SK-N-SH (cell line): ENCODE measurements around the gene PRKCB. TPM values are rescaled to one million over a fixed set of nuclear protein-coding genes. Genes with fewer than 3 reads are reported as not detected.

ENCODE experiments used
- CTCF ChIA-PET: fragments of 300-600, 350-600 bp; formaldehyde crosslinking; extraction: SDS; loops from one replicate; lab custom pipeline; 2021; lab: Yijun Ruan, JAX
- POLR2A ChIA-PET: fragments of 350-600 bp; sonication (Branson Sonifier 250); formaldehyde crosslinking; extraction: SDS; loops from one replicate; lab custom pipeline; 2020; ENCODE audit warnings: antibody characterized with exemption, inconsistent platforms; lab: Yijun Ruan, JAX
- DNase-seq: peaks from one replicate; pipeline ENCODE4 v3.0.0; 2012
- H2AFZ ChIP-seq: fragments of 200-600 bp; sonication (generic); 2 replicates; pipeline ENCODE4 v1.8.1; 2016; ENCODE audit warnings: antibody characterized with exemption, mild to moderate bottlenecking, low read depth
- H3F3A ChIP-seq: fragments of 200-600 bp; sonication (generic); replicated peaks from 2 replicates; pipeline ENCODE3; 2016; ENCODE audit warnings: antibody characterized with exemption, mild to moderate bottlenecking; ENCODE audit not compliant: insufficient read depth
- H3K27ac ChIP-seq, 2 experiments: fragments of 200-500 bp in 1 of 2; fragments of 200-600 bp in 1 of 2; sonication (Bioruptor generic) in 1 of 2; sonication (generic), shearing (Covaris generic) in 1 of 2; 2 replicates each; pipeline versions ENCODE4 v1.5.1 to v1.6.1; 2014 to 2016; ENCODE audit warnings: low read depth in 2 of 2, inconsistent platforms in 1 of 2, low read length in 1 of 2, mild to moderate bottlenecking in 1 of 2, mixed read lengths in 1 of 2
- H3K27me3 ChIP-seq: fragments of 200-600 bp; sonication (generic), shearing (Covaris generic); 2 replicates; pipeline ENCODE4 v1.6.1; 2016; ENCODE audit warnings: mixed run types; ENCODE audit not compliant: insufficient read depth
- H3K36me3 ChIP-seq, 2 experiments: fragments of 200-500 bp in 1 of 2; fragments of 200-600 bp in 1 of 2; sonication (Bioruptor generic) in 1 of 2; sonication (generic) in 1 of 2; replicated peaks in 1 of 2; 2 replicates each; pipeline versions ENCODE3 to v1.5.1; 2014 to 2016; ENCODE audit warnings: low read length in 1 of 2, mild to moderate bottlenecking in 1 of 2; ENCODE audit not compliant: insufficient read depth in 2 of 2, control insufficient read depth in 1 of 2
- H3K4me1 ChIP-seq, 2 experiments: fragments of 200-500 bp in 1 of 2; fragments of 200-600 bp in 1 of 2; sonication (Bioruptor generic) in 1 of 2; sonication (generic), shearing (Covaris generic) in 1 of 2; 2 replicates each; pipeline versions ENCODE4 v1.5.1 to v1.6.1; 2014 to 2016; ENCODE audit warnings: low read depth in 1 of 2, low read length in 1 of 2, mixed run types in 1 of 2; ENCODE audit not compliant: insufficient read depth in 2 of 2, control insufficient read depth in 1 of 2
- H3K4me2 ChIP-seq: fragments of 200-600 bp; sonication (generic), shearing (Covaris generic); 2 replicates; pipeline ENCODE4 v1.6.1; 2017; ENCODE audit warnings: mixed run types
- H3K4me3 ChIP-seq, 2 experiments: fragments of 200-500 bp in 1 of 2; fragments of 200-600 bp in 1 of 2; sonication (Bioruptor generic) in 1 of 2; sonication (generic), shearing (Covaris generic) in 1 of 2; 2 replicates each; pipeline versions ENCODE4 v1.5.1 to v1.8.1; 2014 to 2016; ENCODE audit warnings: low read depth in 2 of 2, inconsistent platforms in 1 of 2, low read length in 1 of 2, mild to moderate bottlenecking in 1 of 2, mixed read lengths in 1 of 2, moderate library complexity in 1 of 2
- H3K79me2 ChIP-seq: fragments of 200-600 bp; sonication (generic); 2 replicates; pipeline ENCODE4 v1.8.1; 2017; ENCODE audit warnings: mild to moderate bottlenecking; ENCODE audit not compliant: insufficient read depth
- H3K9ac ChIP-seq: fragments of 200-600 bp; sonication (generic); 2 replicates; pipeline ENCODE4 v1.6.1; 2017; ENCODE audit warnings: mixed run types
- H3K9me2 ChIP-seq: fragments of 200-600 bp; sonication (generic); 2 replicates; pipeline ENCODE4 v1.6.1; 2017; ENCODE audit warnings: mixed run types
- H3K9me3 ChIP-seq: fragments of 200-600 bp; sonication (generic); 2 replicates; pipeline ENCODE4 v1.6.1; 2017; ENCODE audit warnings: mixed run types, mild to moderate bottlenecking, moderate library complexity
- H4K20me1 ChIP-seq: fragments of 200-600 bp; sonication (generic); 2 replicates; pipeline ENCODE4 v1.6.1; 2017; ENCODE audit warnings: mild to moderate bottlenecking, mixed run types; ENCODE audit not compliant: insufficient read depth
- CHD2 ChIP-seq: fragments of 150-350 bp; IDR thresholded peaks from 2 replicates; pipeline ENCODE4 v1.6.1; 2018; ENCODE audit warnings: low read length; ENCODE audit not compliant: partially characterized antibody
- EP300 ChIP-seq, 2 experiments: IDR thresholded peaks; 2 replicates each; pipeline versions ENCODE4 v1.4.0 to v1.6.1; 2012; ENCODE audit warnings: borderline replicate concordance in 1 of 2, low read depth in 1 of 2, low read length in 1 of 2
- EZH2phosphoT487 ChIP-seq: fragments of 200-600 bp; sonication (generic); IDR thresholded peaks from 2 replicates; pipeline ENCODE4 v1.6.1; 2017; ENCODE audit warnings: low read depth, mixed run types, mild to moderate bottlenecking, antibody characterized with exemption, moderate library complexity, borderline replicate concordance
- FOXM1 ChIP-seq: IDR thresholded peaks from 2 replicates; pipeline ENCODE4 v1.4.0; 2012; ENCODE audit warnings: low read depth, mild to moderate bottlenecking
- GATA2 ChIP-seq: sonication (generic); formaldehyde crosslinking; IDR thresholded peaks from 2 replicates; pipeline ENCODE4 v1.5.0; 2020; ENCODE audit warnings: mild to moderate bottlenecking, missing genetic modification reagents
- RAD21 ChIP-seq: IDR thresholded peaks from 2 replicates; pipeline ENCODE4 v1.6.1; 2012; ENCODE audit warnings: mild to moderate bottlenecking, low read length
- RXRA ChIP-seq: IDR thresholded peaks from 2 replicates; pipeline ENCODE4 v1.4.0; 2012; ENCODE audit warnings: low read depth, mild to moderate bottlenecking, borderline replicate concordance
- TCF12 ChIP-seq: IDR thresholded peaks from 2 replicates; pipeline ENCODE4 v1.4.0; 2012
- TEAD4 ChIP-seq: IDR thresholded peaks from 2 replicates; pipeline ENCODE4 v1.4.0; 2012; ENCODE audit warnings: mild to moderate bottlenecking, borderline replicate concordance; ENCODE audit not compliant: insufficient read depth
- YY1 ChIP-seq: IDR thresholded peaks from 2 replicates; pipeline ENCODE4 v1.4.0; 2012; ENCODE audit warnings: low read depth, mild to moderate bottlenecking
- WGBS: methylation state at CpG from one replicate; pipeline ENCODE4 v1.1.6; 2017; ENCODE audit warnings: low lambda C conversion rate; 5-methylcytosine and 5-hydroxymethylcytosine counted together
- polyA plus RNA-seq, 3 experiments: library from polyadenylated mRNA; depleted of rRNA; stranded (reverse); fragments of >200 nt; gene quantifications; 2 replicates each; pipeline ENCODE4 v1.2.3, GENCODE V29; 2012
- TF ChIP-seq, protein P1 (sequence below): fragments of 200-600 bp; sonication (generic); IDR thresholded peaks from 2 replicates; pipeline ENCODE4 v1.6.1; 2017; ENCODE audit warnings: antibody characterized with exemption, mild to moderate bottlenecking, moderate library complexity
- TF ChIP-seq, protein P2 (sequence below): IDR thresholded peaks from 2 replicates; pipeline ENCODE4 v1.6.1; 2012; ENCODE audit warnings: mild to moderate bottlenecking, low read depth, low read length, moderate library complexity
- TF ChIP-seq, protein P3 (sequence below): fragments of 150-350 bp; IDR thresholded peaks from 2 replicates; pipeline ENCODE4 v1.6.1; 2017; ENCODE audit warnings: antibody characterized with exemption, low read length, low read depth, borderline replicate concordance

Gene PRKCB
- polyA plus RNA-seq (2012; rRNA removed), result 0.12 and 0.23 TPM in 2 replicates
- polyA plus RNA-seq (2012; cell fraction: cytosol; rRNA removed), result 0.08 and 0.09 TPM in 2 replicates
- 0.06 and 0.36 TPM in 2 replicates for polyA plus RNA-seq (2012; cell fraction: nucleus; rRNA removed)

DNA sequence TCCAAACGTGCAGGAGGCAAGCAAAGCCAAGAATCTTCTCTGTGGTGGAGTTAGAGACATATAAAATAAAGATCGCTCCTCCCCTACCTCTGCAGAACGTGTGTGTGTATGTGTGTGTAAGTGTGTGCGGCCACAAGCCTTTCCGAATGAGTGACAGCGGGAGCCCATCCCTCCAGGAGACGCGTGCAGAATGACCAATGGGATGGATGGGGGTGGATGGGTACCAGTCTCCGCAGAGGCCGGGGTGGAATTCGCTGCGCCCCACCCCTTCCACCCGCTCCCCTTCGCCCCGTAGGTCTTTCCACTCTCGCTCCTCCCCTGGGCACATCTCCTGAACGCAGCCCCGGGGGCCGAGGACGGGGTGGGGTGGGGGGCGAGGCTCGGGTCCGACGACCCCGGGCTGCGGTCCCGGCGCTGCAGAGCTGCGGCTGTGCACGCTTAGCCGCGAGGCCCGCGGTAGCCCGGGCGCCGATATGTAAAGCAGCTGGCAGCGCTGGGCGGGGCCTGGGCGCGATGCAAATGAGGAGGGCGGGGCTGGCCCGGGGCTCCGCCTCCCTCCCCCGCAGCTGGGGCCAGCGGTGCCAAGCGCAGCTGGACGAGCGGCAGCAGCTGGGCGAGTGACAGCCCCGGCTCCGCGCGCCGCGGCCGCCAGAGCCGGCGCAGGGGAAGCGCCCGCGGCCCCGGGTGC, at the start of gene PRKCB:
Gene PRKCB (plus strand): TSS at position 594 of the 688 bp plus-strand sequence.
- Histone ChIP-seq H3K36me3 (no peaks in the 10 kb centered on the region), H3K9ac (no peak within 1 kb of the TSS), H3K27me3 (peaks cover 31% of the 10 kb centered on the region), H2AFZ (no peak within 1 kb of the TSS), H3K4me2 (no peak within 1 kb of the TSS), H3K9me2 (no peaks in the 10 kb centered on the region), H3K27ac (no peak within 1 kb of the TSS), H3K4me3 (peak within 1 kb of the TSS in 1 of 2 experiments; percentile 14; a peak in 1 of 4 replicates), H3K9me3 (no peaks in the 10 kb centered on the region), H4K20me1 (no peaks in the 10 kb centered on the region), H3K79me2 (no peaks in the 10 kb centered on the region), H3K4me1 (no peaks in the 10 kb centered on the region), H3F3A (no peaks in the 10 kb centered on the region)
- WGBS, result 6% methylated on average over 12 of the region's 63 CpGs
- TF ChIP-seq RAD21 (no peak), CHD2 (no peak), TEAD4 (no peak)
- POLR2A ChIA-PET, result no interaction called here
- CTCF ChIA-PET, result no interaction called here
- DNase-seq, result peak; percentile 96

DNA sequence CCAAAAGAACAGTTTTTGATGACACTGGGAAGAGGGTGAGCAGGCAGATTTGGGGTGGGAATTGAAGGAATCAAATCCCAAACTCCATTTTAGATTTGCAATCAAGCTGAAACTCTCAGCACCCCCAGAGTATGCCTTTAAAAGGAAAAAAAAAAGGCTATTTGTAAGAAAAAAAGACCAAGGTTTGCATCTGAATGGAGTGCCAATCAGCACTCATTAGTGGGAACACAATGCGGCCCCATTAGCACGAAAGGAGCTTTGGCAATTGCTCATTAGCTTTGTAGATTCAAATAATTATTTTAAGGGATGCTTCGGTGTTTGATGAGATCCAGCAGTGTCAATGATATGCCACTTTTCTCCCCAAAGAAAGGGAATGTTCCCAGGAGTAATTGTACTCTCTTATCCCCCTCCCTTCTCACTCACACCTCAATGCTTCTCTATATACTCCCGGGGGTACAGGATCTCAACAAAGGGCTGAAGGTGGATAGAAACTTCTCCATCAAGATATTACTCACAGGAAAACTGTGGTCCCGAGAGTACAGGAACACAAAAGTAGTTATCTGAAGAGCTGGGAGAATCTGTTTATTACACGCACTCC, 48.7 kb upstream of the PRKCB start:
- no peaks in the 10 kb centered on the region for H3K4me1 ChIP-seq
- H3K79me2 ChIP-seq, result no peaks in the 10 kb centered on the region
- no peak overlapping the region for H3K4me3 ChIP-seq
- DNase-seq, result no peak
- H2AFZ ChIP-seq, result no peak overlapping the region
- H3K27me3 ChIP-seq, result no peaks in the 10 kb centered on the region
- ChIA-PET POLR2A (interaction anchor here (0.6 to 0.7 kb wide), 2 partner anchors 16 to 234 kb away, joined by 3 read pairs; no protein-coding TSS in a partner anchor), CTCF (interaction anchor here (0.6 to 2.9 kb wide), 4 partner anchors 14 to 601 kb away, joined by 3 to 10 read pairs (median 4); no protein-coding TSS in a partner anchor)
- H3K4me2 ChIP-seq, result no peak overlapping the region
- no peak overlapping the region for H3K9ac ChIP-seq
- no peaks in the 10 kb centered on the region for H3F3A ChIP-seq
- TF ChIP-seq EZH2phosphoT487 (no peak), CHD2 (no peak), RXRA (no peak)
- TF ChIP-seq, protein P1, sequence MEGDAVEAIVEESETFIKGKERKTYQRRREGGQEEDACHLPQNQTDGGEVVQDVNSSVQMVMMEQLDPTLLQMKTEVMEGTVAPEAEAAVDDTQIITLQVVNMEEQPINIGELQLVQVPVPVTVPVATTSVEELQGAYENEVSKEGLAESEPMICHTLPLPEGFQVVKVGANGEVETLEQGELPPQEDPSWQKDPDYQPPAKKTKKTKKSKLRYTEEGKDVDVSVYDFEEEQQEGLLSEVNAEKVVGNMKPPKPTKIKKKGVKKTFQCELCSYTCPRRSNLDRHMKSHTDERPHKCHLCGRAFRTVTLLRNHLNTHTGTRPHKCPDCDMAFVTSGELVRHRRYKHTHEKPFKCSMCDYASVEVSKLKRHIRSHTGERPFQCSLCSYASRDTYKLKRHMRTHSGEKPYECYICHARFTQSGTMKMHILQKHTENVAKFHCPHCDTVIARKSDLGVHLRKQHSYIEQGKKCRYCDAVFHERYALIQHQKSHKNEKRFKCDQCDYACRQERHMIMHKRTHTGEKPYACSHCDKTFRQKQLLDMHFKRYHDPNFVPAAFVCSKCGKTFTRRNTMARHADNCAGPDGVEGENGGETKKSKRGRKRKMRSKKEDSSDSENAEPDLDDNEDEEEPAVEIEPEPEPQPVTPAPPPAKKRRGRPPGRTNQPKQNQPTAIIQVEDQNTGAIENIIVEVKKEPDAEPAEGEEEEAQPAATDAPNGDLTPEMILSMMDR, result no peak
- WGBS, result 18% methylated on average over 6 of the region's 6 CpGs
- H3K9me2 ChIP-seq, result no peaks in the 10 kb centered on the region
- no peaks in the 10 kb centered on the region for H4K20me1 ChIP-seq
- no peaks in the 10 kb centered on the region for H3K9me3 ChIP-seq
- H3K27ac ChIP-seq, result no peak overlapping the region
- H3K36me3 ChIP-seq, result no peaks in the 10 kb centered on the region

DNA sequence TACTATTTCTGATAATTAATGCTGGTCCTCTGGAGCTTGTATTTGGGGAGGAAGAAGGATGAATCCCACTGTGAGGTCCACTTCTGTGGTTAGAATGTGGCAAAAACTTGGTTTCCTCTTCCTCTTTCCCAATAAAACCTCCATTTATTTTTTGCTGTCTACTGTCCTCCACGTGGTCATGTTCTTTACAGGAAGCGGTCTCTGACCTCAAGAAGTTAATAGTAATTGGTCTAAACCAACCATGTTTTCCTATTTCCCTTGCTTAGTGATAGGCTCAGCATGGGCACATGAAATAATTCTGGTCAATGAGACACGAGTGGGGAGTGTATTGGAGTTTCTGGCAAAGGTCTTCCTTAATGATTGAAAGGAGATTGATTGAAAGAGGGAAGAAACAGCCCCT, 47.1 kb upstream of the PRKCB start:
- 4% methylated on average over 3 of the region's 3 CpGs for WGBS
- Histone ChIP-seq H4K20me1 (no peaks in the 10 kb centered on the region), H3K9me3 (no peaks in the 10 kb centered on the region), H3K27ac (no peak overlapping the region), H2AFZ (no peak overlapping the region), H3K27me3 (no peaks in the 10 kb centered on the region), H3K9ac (no peak overlapping the region), H3K4me1 (no peaks in the 10 kb centered on the region), H3K36me3 (no peaks in the 10 kb centered on the region), H3F3A (no peaks in the 10 kb centered on the region), H3K79me2 (no peaks in the 10 kb centered on the region), H3K4me2 (no peak overlapping the region), H3K9me2 (no peaks in the 10 kb centered on the region), H3K4me3 (no peak overlapping the region)
- no peak for DNase-seq
- CTCF ChIA-PET, result interaction anchor here (1.9 to 2.9 kb wide), 2 partner anchors 12 to 15 kb away, joined by 5 to 10 read pairs; no protein-coding TSS in a partner anchor
- POLR2A ChIA-PET, result no interaction called here
- no peak for TF ChIP-seq TCF12
- no peak for TF ChIP-seq EP300 (IDR thresholded peaks at IDR 0.05; ENCODE audit: borderline replicate concordance in 1 of 2, low read depth in 1 of 2, low read length in 1 of 2)
- TF ChIP-seq GATA2 (CRISPR knock-in tag), result no peak
- TF ChIP-seq FOXM1, result no peak
- TF ChIP-seq, protein P2, sequence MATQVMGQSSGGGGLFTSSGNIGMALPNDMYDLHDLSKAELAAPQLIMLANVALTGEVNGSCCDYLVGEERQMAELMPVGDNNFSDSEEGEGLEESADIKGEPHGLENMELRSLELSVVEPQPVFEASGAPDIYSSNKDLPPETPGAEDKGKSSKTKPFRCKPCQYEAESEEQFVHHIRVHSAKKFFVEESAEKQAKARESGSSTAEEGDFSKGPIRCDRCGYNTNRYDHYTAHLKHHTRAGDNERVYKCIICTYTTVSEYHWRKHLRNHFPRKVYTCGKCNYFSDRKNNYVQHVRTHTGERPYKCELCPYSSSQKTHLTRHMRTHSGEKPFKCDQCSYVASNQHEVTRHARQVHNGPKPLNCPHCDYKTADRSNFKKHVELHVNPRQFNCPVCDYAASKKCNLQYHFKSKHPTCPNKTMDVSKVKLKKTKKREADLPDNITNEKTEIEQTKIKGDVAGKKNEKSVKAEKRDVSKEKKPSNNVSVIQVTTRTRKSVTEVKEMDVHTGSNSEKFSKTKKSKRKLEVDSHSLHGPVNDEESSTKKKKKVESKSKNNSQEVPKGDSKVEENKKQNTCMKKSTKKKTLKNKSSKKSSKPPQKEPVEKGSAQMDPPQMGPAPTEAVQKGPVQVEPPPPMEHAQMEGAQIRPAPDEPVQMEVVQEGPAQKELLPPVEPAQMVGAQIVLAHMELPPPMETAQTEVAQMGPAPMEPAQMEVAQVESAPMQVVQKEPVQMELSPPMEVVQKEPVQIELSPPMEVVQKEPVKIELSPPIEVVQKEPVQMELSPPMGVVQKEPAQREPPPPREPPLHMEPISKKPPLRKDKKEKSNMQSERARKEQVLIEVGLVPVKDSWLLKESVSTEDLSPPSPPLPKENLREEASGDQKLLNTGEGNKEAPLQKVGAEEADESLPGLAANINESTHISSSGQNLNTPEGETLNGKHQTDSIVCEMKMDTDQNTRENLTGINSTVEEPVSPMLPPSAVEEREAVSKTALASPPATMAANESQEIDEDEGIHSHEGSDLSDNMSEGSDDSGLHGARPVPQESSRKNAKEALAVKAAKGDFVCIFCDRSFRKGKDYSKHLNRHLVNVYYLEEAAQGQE, result no peak
- TF ChIP-seq YY1, result no peak
- TF ChIP-seq, protein P3, sequence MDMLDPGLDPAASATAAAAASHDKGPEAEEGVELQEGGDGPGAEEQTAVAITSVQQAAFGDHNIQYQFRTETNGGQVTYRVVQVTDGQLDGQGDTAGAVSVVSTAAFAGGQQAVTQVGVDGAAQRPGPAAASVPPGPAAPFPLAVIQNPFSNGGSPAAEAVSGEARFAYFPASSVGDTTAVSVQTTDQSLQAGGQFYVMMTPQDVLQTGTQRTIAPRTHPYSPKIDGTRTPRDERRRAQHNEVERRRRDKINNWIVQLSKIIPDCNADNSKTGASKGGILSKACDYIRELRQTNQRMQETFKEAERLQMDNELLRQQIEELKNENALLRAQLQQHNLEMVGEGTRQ, result no peak
